Measurements from ENCODE around the gene NKX1-1.
"Not testable (repeated sequence)": the region's sequence is repeated elsewhere in the genome, so short reads cannot be mapped to it uniquely, and the experiment has no call there.

NKX1-1 gene

GRCh38 chr4:1373892-1374705 lies 32.1 kb downstream of the NKX1-1 start:
- H3K9me3 ChIP-seq, result no peaks in the 10 kb centered on the region
- H3K27me3 ChIP-seq, result no peaks in the 10 kb centered on the region
- peaks cover 85% of the 10 kb centered on the region for H3K36me3 ChIP-seq
- H3K4me3 ChIP-seq (ENCODE audit: low read depth in 1 of 2, low read length in 1 of 2), result no peak overlapping the region
- H3K27ac ChIP-seq, result no peak overlapping the region
- no peak for TF ChIP-seq CTCF (IDR thresholded peaks at IDR 0.05)
- no peaks in the 10 kb centered on the region for H3K4me1 ChIP-seq (ENCODE audit: control insufficient read depth in 1 of 2, insufficient read depth in 1 of 2, low read depth in 1 of 2, low read length in 1 of 2)

GRCh38 chr4:1372576-1372975 lies 33.7 kb downstream of the NKX1-1 start:
- H3K9me3 ChIP-seq; H3K4me1 ChIP-seq (ENCODE audit: control insufficient read depth in 1 of 2, insufficient read depth in 1 of 2, low read depth in 1 of 2, low read length in 1 of 2); H3K27ac ChIP-seq; H3K27me3 ChIP-seq; H3K4me3 ChIP-seq (ENCODE audit: low read depth in 1 of 2, low read length in 1 of 2): not testable (repeated sequence)
- peaks cover 89% of the 10 kb centered on the region for H3K36me3 ChIP-seq

GRCh38 chr4:1371176-1372165 lies 34.8 kb downstream of the NKX1-1 start:
- H3K27ac ChIP-seq, result no peak overlapping the region
- peaks cover 89% of the 10 kb centered on the region for H3K36me3 ChIP-seq
- H3K9me3 ChIP-seq, result no peaks in the 10 kb centered on the region
- no peaks in the 10 kb centered on the region for H3K4me1 ChIP-seq (ENCODE audit: control insufficient read depth in 1 of 2, insufficient read depth in 1 of 2, low read depth in 1 of 2, low read length in 1 of 2)
- H3K4me3 ChIP-seq (ENCODE audit: low read depth in 1 of 2, low read length in 1 of 2), result no peak overlapping the region
- H3K27me3 ChIP-seq, result no peaks in the 10 kb centered on the region
- TF ChIP-seq CTCF (IDR thresholded peaks at IDR 0.05), result no peak

- H3K9me3 ChIP-seq, result no peaks in the 10 kb centered on the region
- H3K27ac ChIP-seq, result no peak overlapping the region
- TF ChIP-seq CTCF (IDR thresholded peaks at IDR 0.05), result no peak
- H3K27me3 ChIP-seq, result no peaks in the 10 kb centered on the region
- no peak overlapping the region for H3K4me3 ChIP-seq (ENCODE audit: low read depth in 1 of 2, low read length in 1 of 2)
- H3K36me3 ChIP-seq, result peaks cover 89% of the 10 kb centered on the region
- no peaks in the 10 kb centered on the region for H3K4me1 ChIP-seq (ENCODE audit: control insufficient read depth in 1 of 2, insufficient read depth in 1 of 2, low read depth in 1 of 2, low read length in 1 of 2)
Observed at GRCh38 chr4:1370321-1371124, 35.7 kb downstream of the NKX1-1 start.

GRCh38 chr4:1369479-1370079 lies 36.7 kb downstream of the NKX1-1 start:
- TF ChIP-seq CTCF (IDR thresholded peaks at IDR 0.05), result no peak
- Histone ChIP-seq H3K27ac (no peak overlapping the region), H3K27me3 (no peaks in the 10 kb centered on the region), H3K4me3 (ENCODE audit: low read depth in 1 of 2, low read length in 1 of 2) (no peak overlapping the region), H3K4me1 (ENCODE audit: control insufficient read depth in 1 of 2, insufficient read depth in 1 of 2, low read depth in 1 of 2, low read length in 1 of 2) (no peaks in the 10 kb centered on the region), H3K9me3 (no peaks in the 10 kb centered on the region), H3K36me3 (peaks cover 88% of the 10 kb centered on the region)

Measured in neutrophil (primary cell).